Measurements from ENCODE around the gene CBFA2T2. TPM values are rescaled to one million over a fixed set of nuclear protein-coding genes. Genes with fewer than 3 reads are reported as not detected.
A peak's percentile ranks its signal among the peaks of the same experiment; 100 is the strongest.

The CBFA2T2 gene
- polyA plus RNA-seq, 3 donors = 22.6 to 35.2 (median 30.1) TPM

- DNase-seq = no peak
Measured at GRCh38 chr20:33650111-33650752, 160.3 kb downstream of the CBFA2T2 start.

- DNase-seq = no peak
Measured at GRCh38 chr20:33650753-33651561, 161.1 kb downstream of the CBFA2T2 start.

DNA sequence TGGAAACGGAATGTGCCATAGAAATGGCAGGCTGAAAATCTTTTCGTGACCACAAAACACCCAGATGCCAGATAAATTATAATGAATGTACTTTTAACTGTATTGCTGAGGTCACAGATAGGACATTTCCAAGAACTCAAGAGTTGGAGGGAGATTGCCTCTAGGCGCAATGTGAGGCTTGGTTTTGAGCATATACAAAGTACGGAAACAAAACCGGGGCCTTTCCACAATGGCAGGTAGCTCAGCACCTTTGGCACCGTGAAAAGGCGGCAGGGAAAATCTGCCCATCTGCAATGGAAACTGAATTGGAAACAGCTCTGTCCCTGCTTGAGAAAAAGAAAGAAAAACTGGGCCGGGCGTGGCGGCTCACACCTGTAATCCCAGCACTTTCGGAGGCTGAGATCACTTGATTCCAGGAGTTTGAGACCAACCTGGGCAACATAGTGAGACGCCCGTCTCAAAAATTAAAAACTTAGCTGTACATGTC lies 161.7 kb downstream of the CBFA2T2 start:
- DNase-seq = no peak

- DNase-seq = peak; percentile 78
Measured at GRCh38 chr20:33653218-33653899, 163.5 kb downstream of the CBFA2T2 start.

DNA sequence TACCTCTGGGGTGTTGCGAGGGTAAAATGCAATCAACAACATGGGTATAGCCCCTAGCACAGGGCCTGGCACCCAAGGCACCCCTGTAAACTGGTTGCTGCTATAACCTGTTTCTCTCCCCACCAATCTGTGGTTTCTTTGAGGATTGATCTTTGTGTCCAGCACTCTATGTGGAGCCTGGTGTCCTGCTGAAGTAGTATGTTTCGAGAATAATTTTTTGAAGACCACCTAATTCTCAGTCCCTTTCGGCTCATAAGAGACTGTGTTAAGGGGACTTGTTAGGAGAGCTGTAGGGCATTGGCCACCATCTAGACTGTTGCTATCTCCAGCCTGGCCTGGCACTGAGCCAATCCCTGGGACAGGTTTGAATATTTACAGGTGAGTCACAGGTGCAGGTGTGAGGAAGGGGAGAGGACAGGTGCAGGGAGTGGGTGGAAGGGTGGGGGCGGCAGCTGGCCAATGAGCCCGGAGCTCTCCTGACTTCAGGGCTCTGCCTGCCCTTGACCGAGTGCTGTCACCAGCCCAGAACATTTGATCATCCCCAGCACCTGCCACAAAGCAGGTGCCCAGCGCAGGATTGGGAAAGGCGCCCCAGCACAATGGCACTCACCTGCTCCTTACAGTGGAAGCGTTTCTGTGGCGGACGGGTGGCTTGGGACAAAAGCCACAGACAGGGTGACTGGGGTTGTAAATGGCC lies 164.2 kb downstream of the CBFA2T2 start:
- no peak for DNase-seq

GRCh38 chr20:33654680-33655161 lies 164.8 kb downstream of the CBFA2T2 start:
- no peak for DNase-seq

DNA sequence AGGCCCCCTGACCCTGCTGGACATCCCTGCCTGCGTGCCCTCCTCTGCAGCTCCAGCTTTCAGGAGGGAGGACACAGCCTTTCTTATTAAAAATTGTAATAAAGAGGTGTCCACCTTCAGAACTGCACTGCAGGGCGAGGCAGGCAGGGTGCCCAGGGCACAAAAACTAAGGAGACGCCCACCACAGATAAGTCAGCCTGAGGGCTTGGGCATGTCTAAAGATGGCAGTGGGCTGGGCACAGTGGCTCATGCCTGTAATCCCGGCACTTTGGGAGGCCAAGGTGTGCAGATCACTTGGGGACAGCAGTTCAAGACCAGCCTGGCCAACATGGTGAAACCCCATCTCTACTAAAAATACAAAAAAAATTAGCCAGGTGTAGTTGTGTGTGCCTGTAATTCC lies 165.3 kb downstream of the CBFA2T2 start:
- no peak for DNase-seq

DNA sequence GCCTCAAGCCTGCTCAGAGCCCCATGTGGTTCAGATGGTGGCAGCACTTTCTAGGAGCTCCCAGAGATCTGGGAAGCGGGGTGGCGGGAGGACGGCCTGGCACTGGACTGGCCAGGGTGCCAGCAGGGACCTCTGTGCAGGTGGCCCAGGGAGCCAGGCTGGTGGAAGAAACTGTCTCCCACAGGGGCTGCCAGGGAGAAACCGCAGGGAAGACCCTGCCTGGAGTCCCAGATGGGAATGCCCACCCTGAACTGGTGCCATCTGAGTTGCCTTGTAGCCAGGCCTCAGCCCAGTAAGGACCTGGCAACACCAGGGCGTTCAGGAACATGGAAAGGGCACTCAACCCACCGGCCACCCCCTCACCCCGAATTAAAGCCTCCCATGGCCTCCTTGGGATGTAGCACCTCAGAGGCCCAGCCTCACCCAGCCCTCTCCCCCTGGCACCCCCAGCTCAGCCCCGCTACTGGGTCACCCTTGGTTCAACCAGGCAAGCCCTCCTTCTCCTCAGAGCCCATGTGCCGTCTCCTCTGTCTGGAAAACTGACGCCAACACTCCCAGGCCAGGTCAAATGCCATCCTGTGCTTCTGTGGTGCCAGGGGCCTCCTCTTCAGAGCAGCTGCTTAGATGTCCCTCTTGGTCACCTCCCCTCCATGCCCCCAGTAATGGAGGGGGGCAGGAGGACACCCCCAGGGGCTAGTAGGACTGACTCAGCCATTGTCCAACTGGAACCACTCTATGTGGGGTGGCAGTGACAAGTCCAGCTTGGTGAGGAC lies 166.3 kb downstream of the CBFA2T2 start:
- no peak for DNase-seq

GRCh38 chr20:33656783-33657703 lies 167.1 kb downstream of the CBFA2T2 start:
- no peak for DNase-seq

DNA sequence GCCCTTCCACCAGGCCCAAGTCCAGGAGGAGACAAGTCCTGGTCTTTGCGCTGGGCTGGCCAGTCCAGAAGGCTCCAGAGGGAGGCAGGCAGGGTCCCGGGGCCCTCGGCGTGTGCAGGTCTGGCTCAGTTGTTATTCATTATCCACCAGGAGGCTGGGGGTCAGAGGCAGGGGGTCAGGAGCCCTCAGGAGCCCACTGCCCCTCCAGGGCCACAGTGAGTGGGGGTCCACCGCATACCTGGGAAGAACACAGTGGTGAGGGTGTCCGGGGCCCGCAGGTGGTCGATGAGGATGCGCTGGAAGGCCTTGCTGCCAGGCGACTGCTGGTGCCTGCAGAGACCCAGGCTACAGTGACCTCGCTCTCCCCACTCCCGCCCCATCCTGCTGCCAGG lies 167.8 kb downstream of the CBFA2T2 start:
- DNase-seq = no peak

- DNase-seq = no peak
Measured at GRCh38 chr20:33658510-33658909, 168.6 kb downstream of the CBFA2T2 start.

- no peak for DNase-seq
Measured at GRCh38 chr20:33658929-33659328, 169.0 kb downstream of the CBFA2T2 start.

DNA sequence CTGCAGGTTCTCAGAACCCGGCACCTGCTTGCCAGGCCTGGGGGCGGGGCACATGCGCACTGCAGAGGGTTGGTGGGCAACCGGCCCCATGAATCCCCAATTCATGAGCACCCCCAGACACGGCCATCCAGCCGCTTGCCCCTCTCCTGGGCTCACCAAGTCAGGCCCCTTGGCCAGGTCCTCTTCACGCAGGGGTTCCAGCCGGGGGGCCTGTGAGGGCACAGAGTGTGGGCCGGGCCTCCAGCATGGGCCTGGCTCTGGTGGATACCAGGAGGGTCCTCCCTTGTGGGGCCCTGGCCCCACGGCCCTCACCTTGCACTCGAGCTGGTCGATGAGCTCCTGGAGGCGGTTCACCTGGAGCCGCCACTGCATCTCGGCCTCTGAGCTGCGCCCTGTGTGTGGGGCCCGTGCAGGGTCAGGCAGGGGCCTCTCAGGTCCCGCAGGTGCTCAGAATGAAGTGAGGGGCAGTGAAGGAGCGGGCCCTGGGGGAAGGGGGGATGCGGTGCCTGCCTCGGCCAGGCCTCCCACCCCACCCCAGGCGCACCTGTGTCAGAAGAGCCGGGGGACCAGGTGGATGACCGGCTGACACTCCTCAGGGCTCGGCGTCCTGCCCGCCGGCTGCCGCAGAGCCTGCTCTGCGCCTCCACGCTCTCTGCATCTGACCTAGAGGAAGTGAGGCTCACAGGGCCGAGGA lies 169.6 kb downstream of the CBFA2T2 start:
- DNase-seq = no peak

GRCh38 chr20:33660035-33660684 lies 170.3 kb downstream of the CBFA2T2 start:
- no peak for DNase-seq

DNA sequence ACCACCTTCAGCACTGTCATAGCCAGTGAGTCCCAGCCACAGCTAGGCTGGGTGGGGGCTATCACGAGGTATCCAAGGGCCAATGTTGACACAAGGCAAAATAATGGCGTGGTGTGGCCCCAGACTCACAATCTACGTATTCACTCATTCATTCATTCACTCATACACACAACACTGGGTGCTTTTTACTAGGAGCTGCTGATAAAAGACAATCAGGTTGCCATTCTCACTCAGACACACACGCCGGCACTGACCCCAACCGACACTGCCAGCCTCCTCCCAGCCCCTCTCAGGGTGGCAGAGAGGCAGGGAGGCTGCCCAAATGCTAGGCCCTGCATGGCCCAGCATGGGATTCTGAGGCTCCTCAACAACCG lies 170.8 kb downstream of the CBFA2T2 start:
- DNase-seq = no peak

DNA sequence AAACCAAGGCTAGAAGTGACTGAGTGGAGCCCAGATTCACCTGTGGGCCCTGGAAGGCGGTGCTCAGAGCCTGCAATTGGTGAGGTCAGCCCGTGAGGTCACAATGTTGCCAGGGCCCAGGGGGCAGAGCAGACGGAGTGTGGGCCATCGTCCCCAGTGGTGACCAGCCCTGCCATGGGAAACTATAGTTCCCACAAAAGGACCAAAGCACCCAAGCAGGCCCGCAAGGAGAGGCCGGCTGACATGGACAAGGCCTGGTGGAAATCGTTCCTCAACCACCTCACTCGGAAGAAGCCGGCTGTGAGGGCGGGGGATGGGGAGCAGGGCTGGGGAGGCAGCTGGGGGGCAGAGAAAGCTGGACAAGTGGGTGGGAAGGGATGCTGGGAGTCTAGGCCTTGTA lies 172.3 kb downstream of the CBFA2T2 start, which contains the start of gene C20orf144:
TSS of gene C20orf144 (plus strand) at position 156 of the 400 bp plus-strand sequence. CDS start at position 175, 19 bp downstream.
- no peak for DNase-seq

- DNase-seq = peak; percentile 75
Measured at GRCh38 chr20:33663161-33664084, 173.5 kb downstream of the CBFA2T2 start.

All from renal pelvis (tissue), 4 donors.